Mammary epithelial cell (primary cell): ENCODE measurements around the gene ASB18.

Experiments
- CTCF ChIP-seq, 2 donors: IDR thresholded peaks in 1 of 2; conservative IDR thresholded peaks in 1 of 2; 2 replicates each; pipeline ENCODE4 v1.5.1; 2011 to 2012; ENCODE audit warnings: inconsistent platforms in 2 of 2, low read length in 2 of 2, mild to moderate bottlenecking in 2 of 2, control low read depth in 1 of 2, low read depth in 1 of 2; ENCODE audit not compliant: insufficient read depth in 1 of 2; ENCODE audit errors: extremely low read depth in 1 of 2
- EZH2 ChIP-seq: IDR thresholded peaks from 2 replicates; pipeline ENCODE4 v1.6.1; 2012; ENCODE audit warnings: low read length, inconsistent platforms, borderline replicate concordance

DNA sequence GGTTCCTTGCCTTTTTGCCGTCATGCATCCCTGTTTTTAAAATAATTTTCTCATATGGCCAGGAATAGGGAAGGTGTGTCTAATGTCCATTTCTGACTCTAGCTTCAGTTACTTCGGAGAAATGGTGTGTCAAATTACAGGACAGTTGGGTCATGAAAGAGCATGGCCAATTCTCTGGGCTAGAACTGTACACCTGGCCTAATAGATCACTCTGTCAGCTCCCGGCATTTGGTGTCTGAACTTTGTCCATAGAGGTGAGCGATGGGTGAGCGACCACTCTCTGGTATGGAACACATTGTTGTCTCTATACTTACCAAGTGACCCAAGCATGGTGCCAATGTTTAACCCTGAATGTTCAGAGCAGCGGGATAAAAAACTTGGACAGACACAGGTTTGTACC lies 38.3 kb upstream of the ASB18 start:
- no peak for TF ChIP-seq CTCF (conservative IDR thresholded peaks at IDR 0.05 in 1 of 2, IDR thresholded peaks at IDR 0.05 in 1 of 2; ENCODE audit: extremely low read depth in 1 of 2, insufficient read depth in 1 of 2, low read depth in 1 of 2, low read length in 2 of 2)
- TF ChIP-seq EZH2 = no peak
